A549 (cell line): ENCODE measurements around the gene PCYT1A.

Experiments used
- CEBPB ChIP-seq, 2 experiments: fragments of >200 bp in 1 of 2; sonication (Bioruptor Twin) in 1 of 2; formaldehyde crosslinking in 1 of 2; IDR thresholded peaks; 2 replicates each; pipeline ENCODE4 v1.6.1; 2012 to 2016
- CTCF ChIP-seq: fragments of >200 bp; sonication (Bioruptor Twin); formaldehyde crosslinking; IDR thresholded peaks from 3 replicates; pipeline ENCODE4 v1.5.1; 2016
- MAFK ChIP-seq: fragments of 450-650 bp; IDR thresholded peaks from 2 replicates; pipeline ENCODE4 v1.6.1; 2014; ENCODE audit not compliant: partially characterized antibody
- MAX ChIP-seq: IDR thresholded peaks from 2 replicates; pipeline ENCODE4 v1.6.1; 2012
- NFE2L2 ChIP-seq: fragments of 150-350 bp; conservative IDR thresholded peaks from 2 replicates; pipeline ENCODE4 v1.6.1; 2014; ENCODE audit warnings: low read length
- NR3C1 ChIP-seq: fragments of >200 bp; sonication (Bioruptor Twin); formaldehyde crosslinking; IDR thresholded peaks from 3 replicates; pipeline ENCODE4 v1.6.1; 2017
- POLR2A ChIP-seq: IDR thresholded peaks from 2 replicates; pipeline ENCODE4 v1.6.1; 2012; ENCODE audit warnings: mild to moderate bottlenecking, low read length
- RCOR1 ChIP-seq: fragments of 150-350 bp; IDR thresholded peaks from 2 replicates; pipeline ENCODE4 v1.6.1; 2014; ENCODE audit warnings: antibody characterized with exemption, low read length, low read depth
- RFX5 ChIP-seq: fragments of 450-650 bp; IDR thresholded peaks from 2 replicates; pipeline ENCODE4 v1.7.1; 2014; ENCODE audit warnings: antibody characterized with exemption, mild to moderate bottlenecking, moderate library complexity
- RNF2 ChIP-seq: fragments of 200-600 bp; sonication (generic); IDR thresholded peaks from 2 replicates; pipeline ENCODE4 v1.6.1; 2016; ENCODE audit warnings: low read depth, mild to moderate bottlenecking, antibody characterized with exemption, moderate library complexity, borderline replicate concordance

DNA sequence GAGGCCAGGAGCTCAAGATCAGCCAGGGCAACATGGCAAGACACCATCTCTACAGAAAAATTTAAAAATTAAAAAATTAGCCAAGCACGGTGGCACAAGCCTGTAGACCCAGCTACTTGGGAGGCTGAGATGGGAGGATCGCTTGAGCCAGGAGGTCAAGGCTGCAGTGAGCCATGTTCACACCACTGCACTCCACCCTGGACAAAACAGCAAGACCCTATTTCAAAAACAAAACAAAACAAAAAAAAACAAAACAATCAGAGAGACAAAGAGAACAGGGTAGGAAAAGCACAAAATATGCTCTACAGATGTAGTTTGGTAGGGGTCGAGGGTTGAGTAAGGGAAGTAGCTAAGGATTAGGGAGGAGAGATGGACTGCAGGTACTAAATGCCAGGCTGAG is 27.1 kb upstream of the PCYT1A start:
- TF ChIP-seq RNF2 (no peak), RCOR1 (no peak), NFE2L2 (no peak), CEBPB (IDR thresholded peaks at IDR 0.05) (no peak), NR3C1 (no peak), RFX5 (no peak), CTCF (no peak), POLR2A (no peak), MAX (no peak), MAFK (no peak)
